Naive thymus-derived CD4-positive, alpha-beta T cell (primary cell): Measurements from ENCODE around the gene SERPINA6. TPM values are rescaled to one million over a fixed set of nuclear protein-coding genes. Genes with fewer than 3 reads are reported as not detected.

Experiments
- ATAC-seq: fragments of 150-1000 bp; cut with Tn5 transposase; 2 replicates; pipeline ENCODE4 v1.10.0; 2021; ENCODE audit warnings: mild to moderate bottlenecking, moderate library complexity
- CTCF ChIA-PET: fragments of 350-600 bp; sonication (Branson Sonifier 250); formaldehyde crosslinking; loops from one replicate; lab custom pipeline; 2021; ENCODE audit warnings: antibody characterized with exemption; lab: Charles Lee
- POLR2A ChIA-PET: fragments of 350-600 bp; sonication (Branson Sonifier 250); formaldehyde crosslinking; loops from one replicate; lab custom pipeline; 2021; ENCODE audit warnings: antibody characterized with exemption, inconsistent platforms; lab: Charles Lee
- DNase-seq, 9 donors: peaks; one replicate each; pipeline versions ENCODE4 v3.0.0 to v3.0.0-alpha.2; 2020 to 2022; ENCODE audit warnings: mixed read lengths in 1 of 9
- H3K27ac ChIP-seq: one replicate; pipeline ENCODE4 v1.7.0; 2013; ENCODE audit warnings: mild to moderate bottlenecking, low read depth, low read length, moderate library complexity
- H3K27me3 ChIP-seq, 2 donors: one replicate each; pipeline ENCODE4 v1.7.0; 2013; ENCODE audit warnings: low read length in 2 of 2, mild to moderate bottlenecking in 2 of 2, moderate library complexity in 2 of 2; ENCODE audit not compliant: control insufficient read depth in 2 of 2, insufficient read depth in 2 of 2
- H3K36me3 ChIP-seq, 3 experiments: 1 replicate in 2 of 3; 2 replicates in 1 of 3; pipeline ENCODE4 v1.7.0; 2013; ENCODE audit warnings: low read length in 3 of 3, mild to moderate bottlenecking in 3 of 3, moderate library complexity in 1 of 3; ENCODE audit not compliant: insufficient read depth in 3 of 3, control insufficient read depth in 2 of 3
- H3K4me1 ChIP-seq, 2 donors: one replicate each; pipeline ENCODE4 v1.7.0; 2013; ENCODE audit warnings: low read length in 2 of 2, mild to moderate bottlenecking in 2 of 2, moderate library complexity in 1 of 2; ENCODE audit not compliant: control insufficient read depth in 2 of 2, insufficient read depth in 2 of 2
- H3K4me3 ChIP-seq: 2 replicates; pipeline ENCODE4 v1.7.0; 2013; ENCODE audit warnings: mild to moderate bottlenecking, low read length
- H3K9me3 ChIP-seq, 3 experiments: 1 replicate in 2 of 3; 2 replicates in 1 of 3; pipeline ENCODE4 v1.7.0; 2013; ENCODE audit warnings: low read length in 3 of 3; ENCODE audit not compliant: control insufficient read depth in 2 of 3
- H3K27ac Mint-ChIP-seq, 9 donors: one replicate each; pipeline ENCODE4 v1.8.0; 2020 to 2022; ENCODE audit warnings: mixed read lengths in 9 of 9, mild to moderate bottlenecking in 8 of 9, moderate library complexity in 5 of 9, inconsistent platforms in 2 of 9
- H3K27me3 Mint-ChIP-seq, 5 donors: one replicate each; pipeline ENCODE4 v1.8.0; 2021 to 2022; ENCODE audit warnings: mixed read lengths in 5 of 5, mild to moderate bottlenecking in 1 of 5
- H3K36me3 Mint-ChIP-seq, 5 donors: one replicate each; pipeline ENCODE4 v1.8.0; 2020 to 2022; ENCODE audit warnings: mixed read lengths in 5 of 5, mild to moderate bottlenecking in 3 of 5, inconsistent platforms in 1 of 5
- H3K4me1 Mint-ChIP-seq, 7 donors: one replicate each; pipeline ENCODE4 v1.8.0; 2020 to 2022; ENCODE audit warnings: mixed read lengths in 7 of 7, mild to moderate bottlenecking in 3 of 7, inconsistent platforms in 1 of 7
- H3K4me3 Mint-ChIP-seq, 10 donors: one replicate each; pipeline ENCODE4 v1.8.0; 2020 to 2022; ENCODE audit warnings: mild to moderate bottlenecking in 10 of 10, mixed read lengths in 10 of 10, moderate library complexity in 6 of 10, inconsistent platforms in 2 of 10
- H3K9me3 Mint-ChIP-seq, 11 donors: one replicate each; pipeline ENCODE4 v1.8.0; 2020 to 2022; ENCODE audit warnings: mixed read lengths in 11 of 11, mild to moderate bottlenecking in 4 of 11, inconsistent platforms in 1 of 11, moderate library complexity in 1 of 11
- intact Hi-C, 2 donors: fragments of 100-400 bp; cut with micrococcal nuclease; formaldehyde crosslinking; loops; one replicate each; pipeline ENCODE4 v1.15.1; 2023
- polyA plus RNA-seq, 2 donors: library from polyadenylated mRNA; unstranded; fragments of 300-500 nt; fragmentation: Illumina TruSeq; gene quantifications; one replicate each; pipeline ENCODE4 v1.2.3, GENCODE V29; 2021
- total RNA-seq, 6 experiments: library from RNA in 5 of 6; stranded (reverse) in 5 of 6; gene quantifications; 1 replicate in 5 of 6; 2 replicates in 1 of 6; pipeline ENCODE4 v1.2.3 and lab custom pipeline; 2021 to 2026

SERPINA6 gene
- total and polyA plus RNA-seq, 7 experiments from 2014 or later = not detected

DNA sequence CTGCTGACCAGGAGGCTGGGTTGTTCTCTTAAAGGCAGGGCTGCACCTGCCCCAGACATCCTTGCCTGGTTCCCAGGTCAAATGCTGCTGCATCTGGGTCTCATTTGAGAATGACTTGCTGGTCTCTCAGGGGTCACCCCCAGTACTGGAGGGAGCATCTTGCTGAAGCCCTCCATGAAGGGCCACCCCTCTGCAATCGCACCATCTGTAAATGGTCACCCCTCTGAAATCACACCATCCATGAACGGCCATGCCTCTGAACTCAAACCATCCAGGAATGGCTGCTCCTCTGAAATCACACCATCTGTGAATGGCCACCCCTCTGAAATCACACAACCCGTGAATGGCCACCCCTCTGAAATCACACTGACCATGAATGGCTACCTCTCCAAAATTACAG, 7.3 kb upstream of the SERPINA6 start:
- ATAC-seq = no peak

DNA sequence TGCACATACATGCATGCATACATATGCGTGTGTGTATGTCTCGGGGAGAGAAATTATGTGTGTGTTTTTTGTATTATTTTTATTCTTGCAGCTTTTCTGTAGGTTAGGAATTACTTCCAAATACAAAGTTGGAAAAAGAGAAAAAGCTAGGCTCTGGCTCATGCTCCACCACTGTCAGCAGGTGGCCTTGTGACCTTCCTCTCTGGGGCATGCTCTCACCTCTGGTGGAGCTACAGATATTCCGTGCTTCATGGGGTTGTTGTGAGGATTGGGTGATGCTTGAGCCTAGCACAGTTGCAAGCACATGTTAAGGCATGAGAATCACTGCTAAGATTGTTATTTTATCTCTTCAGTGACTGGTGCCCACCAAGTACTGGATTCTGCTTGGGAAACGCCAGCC, 6.7 kb upstream of the SERPINA6 start:
- no peak overlapping the region for H3K4me3 Mint-ChIP-seq
- H3K27me3 Mint-ChIP-seq = peaks cover 3 to 39% (median 21%) of the 10 kb centered on the region in 5 donors

More for the DNA sequence above, 7.3 kb upstream of the SERPINA6 start:
- Mint-ChIP-seq H3K36me3 (no peaks in the 10 kb centered on the region), H3K27ac (no peak overlapping the region), H3K9me3 (peaks cover 0 to 11% (median 0%) of the 10 kb centered on the region in 11 donors), H3K4me1 (no peaks in the 10 kb centered on the region), H3K4me3 (no peak overlapping the region), H3K27me3 (peaks cover 7 to 41% (median 25%) of the 10 kb centered on the region in 5 donors)
- ChIA-PET CTCF (no interaction called here), POLR2A (no interaction called here)
- intact Hi-C loops = no loop called here
- H3K4me3 ChIP-seq = no peak overlapping the region
- no peaks in the 10 kb centered on the region for H3K27me3 ChIP-seq
- H3K4me1 ChIP-seq = no peaks in the 10 kb centered on the region
- H3K9me3 ChIP-seq = no peaks in the 10 kb centered on the region
- no peak for DNase-seq
- H3K36me3 ChIP-seq = no peaks in the 10 kb centered on the region
- no peak overlapping the region for H3K27ac ChIP-seq

DNA sequence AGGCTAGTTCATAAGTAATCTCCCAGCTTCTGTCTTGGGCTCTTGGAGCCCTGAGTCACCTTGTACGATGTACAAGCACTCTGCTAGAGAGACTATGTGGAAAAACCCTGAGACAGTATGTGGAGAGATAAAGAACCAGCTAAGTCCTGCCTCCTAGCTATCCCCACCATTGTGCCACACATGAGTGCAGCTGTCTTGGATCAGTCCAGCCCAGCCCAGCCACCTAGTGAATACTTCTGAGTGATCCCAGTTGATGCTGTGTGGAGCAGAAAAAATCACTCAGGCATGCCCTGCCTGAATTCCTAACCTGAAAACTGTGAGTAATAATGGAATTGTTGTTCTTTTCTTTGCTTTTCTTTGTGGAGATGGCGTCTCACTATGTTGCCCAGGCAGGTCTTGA, 5.1 kb upstream of the SERPINA6 start:
- H3K4me1 Mint-ChIP-seq = no peaks in the 10 kb centered on the region
- intact Hi-C loops = no loop called here

More for the DNA sequence above, 6.7 kb upstream of the SERPINA6 start:
- Histone ChIP-seq H3K36me3 (no peaks in the 10 kb centered on the region), H3K4me1 (no peaks in the 10 kb centered on the region), H3K27ac (no peak overlapping the region), H3K4me3 (no peak overlapping the region), H3K9me3 (no peaks in the 10 kb centered on the region), H3K27me3 (no peaks in the 10 kb centered on the region)
- intact Hi-C loops = no loop called here
- DNase-seq (no peak), ATAC-seq (no peak)
- Mint-ChIP-seq H3K36me3 (no peaks in the 10 kb centered on the region), H3K9me3 (peaks cover 0 to 11% (median 0%) of the 10 kb centered on the region in 11 donors), H3K27ac (no peak overlapping the region), H3K4me1 (no peaks in the 10 kb centered on the region)
- ChIA-PET CTCF (no interaction called here), POLR2A (no interaction called here)

DNA sequence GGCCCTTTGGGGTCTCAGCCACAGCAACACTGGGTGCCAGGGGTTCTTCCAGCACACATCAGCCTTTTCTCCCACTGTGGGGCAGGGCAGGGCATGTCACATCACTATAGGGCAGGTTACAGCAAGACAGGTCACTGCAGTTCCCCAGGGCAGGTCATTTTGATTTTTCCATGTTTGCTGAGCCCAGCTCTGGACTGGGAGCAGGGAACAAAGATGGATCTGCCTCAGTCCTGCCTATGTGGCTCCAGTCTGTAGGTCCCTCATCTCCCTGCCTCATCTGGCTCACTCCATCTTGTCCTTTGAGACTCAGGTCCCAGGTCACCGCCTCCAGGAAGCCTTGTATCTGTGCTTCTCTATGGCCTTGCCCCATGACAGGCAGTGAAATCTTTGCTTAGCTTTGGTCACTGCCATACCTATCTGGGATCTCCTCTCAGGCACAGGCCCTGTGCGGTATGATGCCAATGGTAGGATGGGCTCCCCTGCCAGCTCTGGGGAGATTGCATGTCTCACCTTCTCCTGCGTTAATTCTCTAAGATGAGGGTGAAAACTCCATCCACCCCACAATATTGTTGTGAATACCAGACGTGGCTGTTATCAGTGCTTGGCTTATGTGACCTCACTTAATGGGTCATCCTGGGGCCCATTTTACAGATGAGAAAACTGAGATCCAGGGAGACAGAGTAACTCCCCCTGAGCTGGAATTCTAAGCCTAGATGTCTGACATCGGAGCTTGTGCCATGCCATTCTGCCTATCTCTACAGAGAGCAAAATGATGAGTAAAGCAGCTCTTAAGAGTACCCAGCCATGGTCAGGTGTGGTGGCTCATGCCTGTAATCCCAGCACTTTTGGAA, 1.5 kb downstream of the SERPINA6 start:
- Histone ChIP-seq H3K27ac (no peak overlapping the region), H3K4me1 (no peaks in the 10 kb centered on the region), H3K4me3 (no peak overlapping the region), H3K36me3 (no peaks in the 10 kb centered on the region), H3K9me3 (no peaks in the 10 kb centered on the region), H3K27me3 (no peaks in the 10 kb centered on the region)
- no peaks in the 10 kb centered on the region for H3K36me3 Mint-ChIP-seq
- ATAC-seq (no peak), DNase-seq (no peak)
- H3K9me3 Mint-ChIP-seq = peaks cover 0 to 8% (median 0%) of the 10 kb centered on the region in 11 donors
- intact Hi-C loops = no loop called here
- H3K4me3 Mint-ChIP-seq = no peak overlapping the region
- H3K27me3 Mint-ChIP-seq = peaks cover 7 to 26% (median 7%) of the 10 kb centered on the region in 5 donors
- H3K4me1 Mint-ChIP-seq = no peaks in the 10 kb centered on the region
- no peak overlapping the region for H3K27ac Mint-ChIP-seq
- ChIA-PET POLR2A (no interaction called here), CTCF (no interaction called here)

More for the DNA sequence above, 5.1 kb upstream of the SERPINA6 start:
- Histone ChIP-seq H3K4me1 (no peaks in the 10 kb centered on the region), H3K9me3 (no peaks in the 10 kb centered on the region), H3K36me3 (no peaks in the 10 kb centered on the region), H3K27ac (no peak overlapping the region), H3K27me3 (no peaks in the 10 kb centered on the region), H3K4me3 (no peak overlapping the region)
- ChIA-PET POLR2A (no interaction called here), CTCF (no interaction called here)
- H3K4me3 Mint-ChIP-seq = no peak overlapping the region
- H3K27me3 Mint-ChIP-seq = peaks cover 0 to 26% (median 12%) of the 10 kb centered on the region in 5 donors
- no peak for ATAC-seq
- H3K9me3 Mint-ChIP-seq = peaks cover 0 to 11% (median 0%) of the 10 kb centered on the region in 11 donors
- H3K27ac Mint-ChIP-seq = no peak overlapping the region
- no peaks in the 10 kb centered on the region for H3K36me3 Mint-ChIP-seq
- no peak for DNase-seq

DNA sequence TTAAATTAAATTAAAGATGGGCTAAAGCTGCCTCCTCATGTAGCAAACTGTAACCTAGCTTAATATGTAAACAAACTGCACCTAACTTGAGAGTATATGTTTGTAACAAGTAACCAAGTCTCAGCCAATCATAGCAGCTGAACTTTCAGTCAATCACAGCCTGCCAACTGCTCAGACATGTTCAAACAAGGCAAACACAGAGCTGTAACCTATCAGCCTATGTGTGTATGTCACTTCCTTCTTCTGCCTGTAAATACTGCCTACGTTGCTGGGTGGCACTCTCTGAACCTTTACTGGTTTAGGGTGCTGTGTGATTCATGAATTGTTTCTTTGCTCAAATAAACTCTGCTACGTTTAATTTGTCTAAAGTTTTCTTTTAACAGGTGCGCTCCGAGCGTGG, 2.9 kb downstream of the SERPINA6 start:
- no peaks in the 10 kb centered on the region for H3K36me3 ChIP-seq
- Mint-ChIP-seq H3K4me1 (no peaks in the 10 kb centered on the region), H3K36me3 (peaks cover 0 to 5% (median 0%) of the 10 kb centered on the region in 5 donors), H3K27ac (no peak overlapping the region), H3K27me3 (peaks cover 0 to 18% (median 7%) of the 10 kb centered on the region in 5 donors), H3K4me3 (no peak overlapping the region), H3K9me3 (peaks cover 0 to 8% (median 2%) of the 10 kb centered on the region in 11 donors)
- no peaks in the 10 kb centered on the region for H3K27me3 ChIP-seq
- ATAC-seq = peak; percentile 50
- DNase-seq = no peak
- intact Hi-C loops = no loop called here
- H3K4me1 ChIP-seq = no peaks in the 10 kb centered on the region
- POLR2A ChIA-PET = no interaction called here
- H3K9me3 ChIP-seq = no peaks in the 10 kb centered on the region
- CTCF ChIA-PET = no interaction called here
- H3K27ac ChIP-seq = no peak overlapping the region
- H3K4me3 ChIP-seq = no peak overlapping the region

DNA sequence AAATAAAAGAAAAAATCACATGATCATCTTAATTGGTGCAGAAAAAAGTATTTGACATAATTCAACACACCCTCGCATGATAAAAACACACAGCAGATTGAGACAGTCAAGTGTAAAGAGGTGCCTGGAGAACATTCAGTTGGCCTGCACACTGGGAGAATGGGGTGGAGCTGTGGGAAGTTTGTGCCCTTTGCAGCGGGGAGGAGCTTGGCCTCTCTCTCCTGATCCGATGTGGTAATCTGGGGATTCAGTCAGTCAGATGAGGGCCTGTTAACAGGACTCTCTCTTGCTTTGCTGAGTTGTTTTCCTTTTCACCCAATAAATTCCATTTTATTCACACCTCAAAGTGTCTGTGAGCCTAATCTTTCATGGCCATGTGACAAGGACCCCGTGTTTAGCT, 5.9 kb downstream of the SERPINA6 start:
- intact Hi-C loops = no loop called here
- POLR2A ChIA-PET = no interaction called here
- Histone ChIP-seq H3K27me3 (no peaks in the 10 kb centered on the region), H3K4me3 (no peak overlapping the region), H3K9me3 (no peaks in the 10 kb centered on the region), H3K36me3 (no peaks in the 10 kb centered on the region), H3K27ac (no peak overlapping the region), H3K4me1 (no peaks in the 10 kb centered on the region)
- Mint-ChIP-seq H3K36me3 (peaks cover 0 to 5% (median 0%) of the 10 kb centered on the region in 5 donors), H3K4me1 (no peaks in the 10 kb centered on the region), H3K27ac (no peak overlapping the region), H3K9me3 (peaks cover 0 to 8% (median 2%) of the 10 kb centered on the region in 11 donors), H3K27me3 (peaks cover 0 to 18% (median 6%) of the 10 kb centered on the region in 5 donors), H3K4me3 (no peak overlapping the region)
- ATAC-seq (no peak), DNase-seq (no peak)
- CTCF ChIA-PET = no interaction called here

DNA sequence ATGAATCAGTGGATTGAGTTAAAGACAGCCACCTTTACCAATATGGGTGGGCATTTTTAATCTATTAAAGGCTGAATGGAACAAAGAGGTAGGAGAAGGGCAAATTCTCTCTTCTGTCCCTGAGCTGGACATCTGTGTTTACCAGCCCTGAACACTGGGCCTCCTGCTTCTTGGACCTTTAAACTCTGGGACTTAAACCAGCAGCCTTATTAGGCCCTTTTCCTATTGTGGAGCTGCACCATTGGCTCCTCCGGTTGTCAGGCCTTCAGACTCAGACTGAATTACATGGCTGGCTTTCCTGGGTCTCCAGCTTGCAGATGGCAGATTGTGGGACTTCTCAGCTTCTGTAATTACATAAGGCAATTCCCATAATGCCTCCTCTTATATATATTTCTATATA, 6.4 kb downstream of the SERPINA6 start:
- H3K27me3 ChIP-seq = no peaks in the 10 kb centered on the region
- DNase-seq = no peak
- H3K9me3 Mint-ChIP-seq = peaks cover 0 to 8% (median 2%) of the 10 kb centered on the region in 11 donors
- no peaks in the 10 kb centered on the region for H3K4me1 Mint-ChIP-seq
- H3K36me3 Mint-ChIP-seq = peaks cover 0 to 5% (median 0%) of the 10 kb centered on the region in 5 donors
- H3K27ac Mint-ChIP-seq = no peak overlapping the region
- no peak overlapping the region for H3K4me3 Mint-ChIP-seq
- no peaks in the 10 kb centered on the region for H3K36me3 ChIP-seq
- H3K4me3 ChIP-seq = no peak overlapping the region
- no peaks in the 10 kb centered on the region for H3K4me1 ChIP-seq
- CTCF ChIA-PET = no interaction called here
- no peak overlapping the region for H3K27ac ChIP-seq
- no peak for ATAC-seq
- H3K27me3 Mint-ChIP-seq = peaks cover 0 to 17% (median 5%) of the 10 kb centered on the region in 5 donors
- intact Hi-C loops = no loop called here
- POLR2A ChIA-PET = no interaction called here
- no peaks in the 10 kb centered on the region for H3K9me3 ChIP-seq
